Activated CD4-positive, alpha-beta T cell treated with anti-CD3 and anti-CD28 coated beads, Interleukin-2, Interleukin-6, amounts not matched to agents 100 ng/mL and 50 ng/mL, durations not matched to agents 16 hours and 8 hours (primary cell): ENCODE data around the gene SEMA3D.

ENCODE experiments used
- DNase-seq: peaks from one replicate; pipeline ENCODE4 v3.0.0-alpha.2; 2020

The SEMA3D gene

DNA sequence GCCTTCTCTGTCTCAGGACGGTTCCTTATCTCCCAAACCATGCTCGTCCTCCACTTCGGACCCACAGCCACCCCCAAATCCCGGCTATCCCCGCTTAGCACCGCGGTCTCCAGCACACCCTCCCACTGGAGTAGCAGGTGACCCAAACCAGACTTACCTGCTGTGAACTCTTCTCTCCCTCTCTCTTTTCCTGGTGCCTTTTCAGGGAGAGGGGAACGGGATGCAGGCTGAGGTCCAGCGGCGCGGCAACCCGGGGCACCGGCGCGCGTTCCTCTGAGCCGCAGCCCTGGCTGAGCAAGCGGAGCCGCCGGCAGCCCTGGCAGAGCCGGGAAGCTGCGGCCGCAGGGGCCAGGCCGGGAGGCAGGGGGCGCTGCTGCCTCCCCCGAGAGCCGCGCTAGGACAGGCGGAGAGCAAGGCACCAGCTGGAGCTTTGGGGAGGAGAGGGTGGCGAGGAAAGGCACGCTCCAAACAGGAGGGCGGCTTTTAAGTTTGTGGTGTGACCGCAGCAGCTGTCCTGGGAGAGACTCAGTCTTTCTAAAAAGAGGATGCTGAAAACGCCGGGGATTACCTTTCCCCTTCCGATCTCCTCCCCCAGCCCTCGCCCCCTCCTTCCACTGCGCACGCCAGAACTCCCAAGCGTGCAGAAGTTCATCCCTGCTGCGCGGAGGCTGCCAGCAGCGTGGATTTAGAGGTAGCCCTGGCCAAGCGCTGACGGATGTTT is at the start of gene SEMA3D:
SEMA3D (minus strand) TSS at position 536 of the 721 bp plus-strand sequence. CDS start 65,165 bp downstream, outside the sequence.
- peak; percentile 48 for DNase-seq

DNA sequence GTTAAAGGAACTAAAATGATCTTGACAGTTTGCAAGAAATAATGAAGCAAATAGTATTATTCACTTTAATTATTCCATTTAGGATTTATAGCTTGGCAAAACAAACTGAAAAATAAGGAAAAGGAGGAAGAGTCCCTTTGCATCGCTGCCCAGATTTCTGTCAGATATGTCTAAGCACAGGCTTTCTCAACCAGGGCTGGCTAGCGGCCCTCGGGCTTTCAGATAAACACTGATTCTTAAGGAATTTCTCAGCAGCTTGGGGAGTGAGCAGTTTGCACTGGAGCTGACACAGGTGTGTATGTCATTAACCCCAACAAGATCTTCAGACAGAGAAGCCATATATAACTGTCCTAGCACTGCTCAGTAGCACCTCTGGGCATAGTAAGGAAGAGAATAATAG is 47.9 kb upstream of the SEMA3D start:
- DNase-seq, result no peak

GRCh38 chr7:85232068-85232467 is 45.2 kb upstream of the SEMA3D start:
- no peak for DNase-seq

- no peak for DNase-seq
Observed at GRCh38 chr7:85230623-85231022, 43.8 kb upstream of the SEMA3D start.

DNA sequence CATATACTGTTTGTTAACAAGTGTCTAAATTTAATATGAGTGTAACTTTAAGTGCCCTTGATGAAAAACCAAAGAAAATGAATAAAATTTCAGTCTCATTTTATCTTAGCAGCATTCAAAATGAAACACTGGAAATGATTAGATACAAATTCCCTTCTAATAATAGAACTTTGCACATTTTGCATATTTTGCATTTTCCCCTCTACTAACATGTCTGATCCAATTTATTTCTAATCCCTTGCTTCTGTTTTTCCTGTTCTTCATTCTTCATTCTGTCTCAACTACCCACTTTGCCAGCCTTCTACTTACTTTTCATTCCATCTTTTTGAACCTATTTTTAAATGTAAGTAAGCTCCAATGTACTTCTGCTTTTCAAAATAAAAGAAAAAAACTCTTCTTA is 42.7 kb upstream of the SEMA3D start:
- no peak for DNase-seq

GRCh38 chr7:85226361-85227085 is 39.7 kb upstream of the SEMA3D start:
- DNase-seq, result no peak

- DNase-seq, result no peak
Observed at GRCh38 chr7:85224171-85224570, 37.3 kb upstream of the SEMA3D start.

GRCh38 chr7:85222522-85222921 is 35.7 kb upstream of the SEMA3D start:
- no peak for DNase-seq

DNA sequence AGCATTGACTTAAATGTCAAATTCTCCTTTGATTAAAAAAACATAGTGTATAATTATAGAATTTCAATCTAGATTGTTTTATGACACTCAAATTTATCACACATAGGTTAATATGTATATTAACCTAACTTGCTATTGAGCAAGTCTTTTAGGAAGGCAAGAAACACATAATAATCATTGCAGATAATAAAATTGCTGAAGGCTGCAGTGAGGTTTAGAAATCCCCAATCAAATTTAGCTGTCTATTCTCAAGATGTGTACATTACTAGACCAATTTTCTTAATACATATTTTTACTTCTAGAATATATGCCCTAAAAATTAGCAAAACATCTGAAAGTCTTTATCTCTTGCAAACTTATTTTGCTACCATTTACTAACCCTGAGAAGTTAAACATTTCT is 34.9 kb upstream of the SEMA3D start:
- no peak for DNase-seq

DNA sequence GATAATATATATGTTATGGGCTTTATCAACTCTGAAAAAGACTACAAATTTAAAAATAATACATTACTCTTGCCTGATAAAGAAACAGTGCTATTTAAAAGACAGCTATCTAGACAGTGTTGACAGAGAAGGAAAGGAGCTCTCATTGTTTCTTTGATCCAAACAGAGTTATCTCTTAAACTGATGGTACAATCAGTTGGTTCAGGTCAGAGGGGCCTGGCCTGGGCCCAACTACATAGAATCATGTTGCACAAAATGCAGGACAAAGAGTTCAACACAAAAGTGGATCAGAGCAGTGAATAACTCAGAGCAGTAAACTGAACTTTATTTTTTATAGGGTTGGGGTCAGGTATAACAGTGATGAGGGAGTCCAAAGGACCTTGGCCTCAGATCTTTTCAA is 33.8 kb upstream of the SEMA3D start:
- no peak for DNase-seq

DNA sequence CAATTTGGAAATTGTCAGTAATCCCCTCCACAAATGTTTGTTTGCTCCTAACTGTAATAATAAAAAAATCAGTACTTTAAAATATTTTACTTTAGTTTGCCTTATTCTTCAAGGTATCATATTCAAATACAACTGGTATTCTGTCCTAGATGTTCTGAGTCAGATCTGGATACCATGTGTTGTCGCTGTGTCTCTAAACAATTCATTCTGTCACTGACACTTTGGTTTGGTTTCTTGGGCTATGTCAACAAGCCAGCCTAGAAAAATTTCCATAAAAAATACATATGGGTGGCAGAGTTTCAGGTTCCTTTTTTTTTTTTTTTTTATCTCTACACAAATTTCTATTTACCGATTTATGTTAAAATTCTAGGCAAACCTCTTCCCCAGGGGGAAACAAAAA is 33.2 kb upstream of the SEMA3D start:
- no peak for DNase-seq

DNA sequence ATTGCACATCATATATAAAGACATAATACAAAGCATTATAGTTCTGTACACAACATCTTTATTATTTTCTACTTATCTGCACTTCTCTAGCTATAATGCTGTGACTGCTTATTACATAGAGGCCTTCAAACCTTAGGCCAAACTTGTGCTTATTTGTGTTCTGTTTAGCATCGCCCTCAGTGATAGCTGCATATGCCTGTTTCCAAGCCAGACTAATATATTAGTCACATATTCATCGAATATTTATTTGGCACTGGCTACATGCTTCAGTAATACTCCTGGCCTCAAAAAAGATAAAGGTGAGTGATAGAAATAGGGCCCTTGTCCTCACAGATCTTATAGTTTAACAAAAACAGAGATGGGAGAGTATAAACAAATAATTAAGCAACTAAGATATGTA is 30.2 kb upstream of the SEMA3D start:
- DNase-seq, result no peak

- DNase-seq, result no peak
Observed at GRCh38 chr7:85215098-85215497, 28.2 kb upstream of the SEMA3D start.

GRCh38 chr7:85213500-85213899 is 26.6 kb upstream of the SEMA3D start:
- DNase-seq, result no peak

DNA sequence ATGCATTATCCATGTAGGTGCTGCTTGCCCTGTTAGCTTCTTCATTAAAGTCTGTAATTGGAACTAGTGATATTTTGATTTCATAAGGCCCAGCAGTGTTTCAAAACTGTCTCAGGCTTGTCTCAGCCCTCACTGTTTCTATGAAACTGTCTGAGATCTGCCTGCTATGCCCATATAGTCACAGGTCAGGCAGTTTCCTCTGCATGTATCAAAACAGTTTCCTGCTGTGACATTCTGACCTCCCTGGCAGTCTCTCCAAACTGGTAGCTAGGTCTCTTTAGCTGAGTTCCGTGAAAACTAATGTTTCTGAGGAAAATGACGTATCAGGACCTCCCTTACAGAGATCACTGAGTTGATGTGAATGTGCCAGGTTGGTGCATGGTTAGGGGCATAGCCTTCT is 18.9 kb upstream of the SEMA3D start:
- DNase-seq, result no peak

DNA sequence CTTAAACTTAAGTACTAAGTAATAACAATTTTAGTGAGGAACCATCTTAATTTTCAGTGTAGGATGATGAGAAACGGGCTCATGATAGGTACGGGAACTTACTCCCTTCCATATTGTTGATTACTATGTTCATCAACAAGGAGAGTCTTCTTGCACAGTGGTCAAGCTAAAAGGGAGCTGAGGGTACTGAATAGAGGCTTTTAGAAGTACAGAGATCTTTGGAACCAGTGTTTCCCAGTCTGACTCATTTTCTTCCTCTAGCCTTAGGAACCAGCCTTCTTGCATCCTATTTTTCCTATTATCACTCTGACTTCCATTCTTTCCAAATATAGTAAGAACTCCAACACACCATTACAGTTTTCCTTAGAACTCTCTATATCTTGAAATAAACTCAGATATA is 17.6 kb upstream of the SEMA3D start:
- no peak for DNase-seq

GRCh38 chr7:85204061-85204460 is 17.2 kb upstream of the SEMA3D start:
- no peak for DNase-seq

DNA sequence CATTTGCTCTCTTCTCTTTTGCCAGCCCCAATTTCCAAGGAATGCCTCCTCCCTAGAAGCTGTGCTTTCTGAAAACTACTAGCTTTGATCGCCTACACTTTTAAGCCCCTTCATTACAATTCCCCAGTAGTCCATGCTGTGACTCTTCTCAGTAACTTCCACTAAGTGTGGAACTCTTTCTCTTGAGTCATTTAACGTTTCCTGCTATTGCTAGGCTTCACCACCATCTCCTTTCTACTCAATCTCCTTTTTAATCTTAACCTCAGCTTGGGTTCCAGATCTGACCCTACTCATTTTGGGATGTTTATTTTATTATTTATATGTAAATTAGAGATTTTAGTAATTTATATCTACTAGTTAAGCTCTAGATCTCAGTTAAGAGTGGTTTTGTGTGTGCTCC is 14.4 kb upstream of the SEMA3D start:
- no peak for DNase-seq

- DNase-seq, result no peak
Observed at GRCh38 chr7:85196696-85197095, 9.8 kb upstream of the SEMA3D start.

DNA sequence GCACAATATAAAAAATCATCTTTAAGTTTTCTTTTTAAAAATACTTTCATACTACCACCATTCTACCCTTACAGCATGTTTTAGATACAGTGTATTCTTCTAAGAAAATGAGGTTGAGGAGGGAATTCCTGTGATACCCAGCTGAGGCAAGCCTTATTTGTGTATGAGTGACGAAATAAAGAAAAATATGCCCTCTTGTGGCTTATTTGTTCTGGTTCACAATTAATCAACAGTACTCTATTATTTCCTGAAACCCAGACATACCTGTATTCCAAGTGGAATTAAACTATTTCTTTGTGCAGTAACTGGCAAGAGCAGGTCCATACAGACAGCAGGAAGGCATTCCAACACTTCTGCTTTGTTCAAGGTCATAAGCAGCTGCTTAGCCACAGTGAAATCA is 4.5 kb upstream of the SEMA3D start:
- DNase-seq, result no peak

GRCh38 chr7:85186083-85186520 is 754 bp downstream of the SEMA3D start:
- DNase-seq, result no peak

DNA sequence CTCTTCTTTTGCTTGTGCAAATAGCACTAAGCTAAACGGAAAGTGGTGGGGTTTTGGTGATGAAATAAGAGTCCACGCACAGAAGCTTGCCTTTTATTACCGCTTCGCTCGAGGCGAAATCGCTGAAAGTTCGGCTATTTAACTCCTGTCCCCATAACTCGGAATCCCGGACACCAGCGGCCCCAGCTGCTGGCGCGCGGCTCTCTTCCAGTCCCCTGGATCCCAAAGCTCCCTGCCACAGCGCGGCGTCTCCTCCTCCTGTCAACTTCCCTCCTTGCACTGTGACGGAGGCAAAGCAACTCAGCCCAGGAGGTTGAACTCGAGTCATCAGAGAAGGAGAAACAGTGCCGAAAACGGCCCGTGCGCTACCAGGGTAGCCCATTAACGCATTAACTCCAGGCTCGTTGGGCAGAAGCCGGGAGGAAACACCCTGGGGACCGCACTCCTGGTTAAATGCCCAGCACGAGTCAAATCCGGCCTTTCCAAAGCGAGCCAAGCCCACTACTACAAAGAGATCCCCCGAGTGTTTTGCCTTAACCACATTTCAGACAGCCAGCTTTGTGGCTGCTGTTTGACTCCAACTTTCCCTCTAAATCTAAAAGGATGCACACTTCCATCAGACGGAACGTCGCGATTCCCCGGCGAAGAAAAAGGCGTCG is 1.3 kb downstream of the SEMA3D start:
- DNase-seq, result no peak

DNA sequence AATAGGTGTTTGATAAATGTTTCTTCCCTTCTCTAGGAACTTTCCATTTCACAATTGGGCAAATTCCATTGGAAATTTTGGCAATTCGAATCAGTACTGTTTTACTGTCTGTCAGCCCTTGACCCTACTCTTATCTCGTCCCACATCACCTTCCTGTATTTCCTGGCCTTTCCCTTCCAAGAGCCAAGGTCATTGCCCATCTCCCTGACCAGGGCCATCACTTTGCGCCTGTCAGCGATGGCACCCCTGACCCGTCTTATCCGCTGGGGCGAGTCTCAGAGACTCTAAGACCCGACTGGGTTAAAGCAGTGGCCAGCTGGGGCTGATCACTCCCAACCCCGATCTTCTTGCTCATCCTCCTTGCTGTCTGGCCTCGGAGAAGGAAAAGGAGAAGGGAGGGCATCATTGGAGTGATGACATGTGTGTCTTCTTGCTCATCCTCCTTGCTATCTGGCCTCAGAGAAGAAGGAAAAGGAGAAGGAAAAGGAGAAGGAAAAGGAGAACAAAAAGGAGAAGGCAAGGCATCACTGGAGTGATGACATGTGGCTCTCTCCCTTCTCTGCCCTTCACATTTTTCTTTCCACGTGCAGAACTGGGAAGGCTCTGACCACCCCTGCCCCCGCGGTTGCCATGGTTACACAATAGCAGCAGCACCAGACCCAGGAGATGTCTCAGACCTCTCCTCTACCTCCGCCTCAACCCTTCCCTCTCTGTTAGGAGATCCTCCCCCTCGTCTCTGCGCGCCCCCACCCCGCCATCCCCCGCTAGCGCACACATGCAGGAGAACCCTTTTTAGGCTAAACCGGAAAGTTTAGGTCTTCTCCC is 2.0 kb downstream of the SEMA3D start:
- DNase-seq, result no peak
